HepG2 (cell line): Measurements from ENCODE around the gene PRSS3. TPM values are rescaled to one million over a fixed set of nuclear protein-coding genes. Genes with fewer than 3 reads are reported as not detected.

Experiments used
- DMAP1 ChIP-seq: IDR thresholded peaks from 2 replicates; pipeline ENCODE4 v1.6.1; 2016
- EHMT2 ChIP-seq: fragments of 200-600 bp; sonication (generic); IDR thresholded peaks from 2 replicates; pipeline ENCODE4 v1.7.0; 2017; ENCODE audit warnings: antibody characterized with exemption, low read depth, low read length, borderline replicate concordance
- HNRNPL ChIP-seq: fragments of 200-400 bp; formaldehyde crosslinking; IDR thresholded peaks from 2 replicates; pipeline ENCODE4 v1.6.1; 2017; ENCODE audit warnings: mild to moderate bottlenecking, low read depth, low read length
- KAT7 ChIP-seq: IDR thresholded peaks from 2 replicates; pipeline ENCODE4 v1.6.1; 2018; ENCODE audit warnings: borderline replicate concordance, missing compliant biosample characterization
- KLF9 ChIP-seq: IDR thresholded peaks from 2 replicates; pipeline ENCODE4 v1.6.1; 2016; ENCODE audit warnings: low read depth
- LCORL ChIP-seq, 2 experiments: fragments of 450-650 bp in 1 of 2; sonication (generic) in 1 of 2; formaldehyde crosslinking in 1 of 2; IDR thresholded peaks; 2 replicates each; pipeline versions ENCODE4 v1.5.0 to v1.6.1; 2017 to 2020; ENCODE audit warnings: antibody characterized with exemption in 1 of 2, missing genetic modification reagents in 1 of 2
- NR3C1 ChIP-seq: sonication (generic); formaldehyde crosslinking; IDR thresholded peaks from 2 replicates; pipeline ENCODE4 v1.4.0; 2020; ENCODE audit warnings: missing genetic modification reagents
- SAP130 ChIP-seq: IDR thresholded peaks from 2 replicates; pipeline ENCODE4 v1.6.1; 2016; ENCODE audit warnings: low read depth
- ZNF225 ChIP-seq: sonication (generic); formaldehyde crosslinking; IDR thresholded peaks from 2 replicates; pipeline ENCODE4 v1.4.0; 2020; ENCODE audit warnings: mild to moderate bottlenecking, missing genetic modification reagents
- ZNF629 ChIP-seq: sonication (generic); formaldehyde crosslinking; conservative IDR thresholded peaks from 2 replicates; pipeline ENCODE4 v1.5.0; 2020; ENCODE audit warnings: missing genetic modification reagents
- ZNF709 ChIP-seq: sonication (generic); formaldehyde crosslinking; IDR thresholded peaks from 2 replicates; pipeline ENCODE4 v1.5.0; 2020; ENCODE audit warnings: mild to moderate bottlenecking, missing genetic modification reagents
- ZNF724P ChIP-seq: sonication (generic); formaldehyde crosslinking; IDR thresholded peaks from 2 replicates; pipeline ENCODE4 v1.8.0; 2022; ENCODE audit warnings: missing genetic modification reagents, borderline replicate concordance
- polyA plus RNA-seq, 8 experiments: library from polyadenylated mRNA; depleted of rRNA in 3 of 8; stranded (reverse) in 7 of 8; unstranded in 1 of 8; fragments of >200 nt; fragmentation: Illumina TruSeq in 4 of 8; extraction: Trizol in 4 of 8; gene quantifications; 2 replicates each; pipeline versions ENCODE4 v1.2.1 to v1.2.3, GENCODE V29; 2011 to 2016; ENCODE audit warnings: low read depth in 4 of 8, missing spikeins in 1 of 8, mixed read lengths in 1 of 8; ENCODE audit not compliant: insufficient read depth in 1 of 8
- total RNA-seq, 5 experiments: library from RNA; depleted of rRNA; stranded (reverse); fragments of >200 nt; fragmentation: Illumina TruSeq; extraction: Trizol; gene quantifications; 2 replicates each; pipeline ENCODE4 v1.2.3, GENCODE V29; 2016; ENCODE audit warnings: low read depth in 1 of 5
- TF ChIP-seq, protein P1 (sequence below), 2 experiments: fragments of 450-650 bp in 1 of 2; sonication (generic) in 1 of 2; formaldehyde crosslinking in 1 of 2; IDR thresholded peaks; 2 replicates each; pipeline versions ENCODE4 v1.6.1 to v1.8.0; 2016 to 2022; ENCODE audit warnings: antibody characterized with exemption in 1 of 2, mild to moderate bottlenecking in 1 of 2, missing genetic modification reagents in 1 of 2
- TF ChIP-seq, protein P2 (sequence below): IDR thresholded peaks from 2 replicates; pipeline ENCODE4 v1.6.1; 2018; ENCODE audit warnings: missing genetic modification reagents
- TF ChIP-seq, protein P3 (sequence below): sonication (generic); formaldehyde crosslinking; IDR thresholded peaks from 2 replicates; pipeline ENCODE4 v1.5.0; 2020; ENCODE audit warnings: missing genetic modification reagents, mild to moderate bottlenecking, borderline replicate concordance
- TF ChIP-seq, protein P4 (sequence below): sonication (generic); formaldehyde crosslinking; IDR thresholded peaks from 2 replicates; pipeline ENCODE4 v1.4.0; 2020; ENCODE audit warnings: mild to moderate bottlenecking, missing genetic modification reagents
- TF ChIP-seq, protein P5 (sequence below): sonication (generic); formaldehyde crosslinking; IDR thresholded peaks from 2 replicates; pipeline ENCODE4 v1.4.0; 2020; ENCODE audit warnings: missing genetic modification reagents, mild to moderate bottlenecking, borderline replicate concordance

Gene PRSS3
- total and polyA plus RNA-seq, 2 of the 13 experiments (the other 11 are each of a cell fraction or from before 2014, with no cell fraction given), result not detected

DNA sequence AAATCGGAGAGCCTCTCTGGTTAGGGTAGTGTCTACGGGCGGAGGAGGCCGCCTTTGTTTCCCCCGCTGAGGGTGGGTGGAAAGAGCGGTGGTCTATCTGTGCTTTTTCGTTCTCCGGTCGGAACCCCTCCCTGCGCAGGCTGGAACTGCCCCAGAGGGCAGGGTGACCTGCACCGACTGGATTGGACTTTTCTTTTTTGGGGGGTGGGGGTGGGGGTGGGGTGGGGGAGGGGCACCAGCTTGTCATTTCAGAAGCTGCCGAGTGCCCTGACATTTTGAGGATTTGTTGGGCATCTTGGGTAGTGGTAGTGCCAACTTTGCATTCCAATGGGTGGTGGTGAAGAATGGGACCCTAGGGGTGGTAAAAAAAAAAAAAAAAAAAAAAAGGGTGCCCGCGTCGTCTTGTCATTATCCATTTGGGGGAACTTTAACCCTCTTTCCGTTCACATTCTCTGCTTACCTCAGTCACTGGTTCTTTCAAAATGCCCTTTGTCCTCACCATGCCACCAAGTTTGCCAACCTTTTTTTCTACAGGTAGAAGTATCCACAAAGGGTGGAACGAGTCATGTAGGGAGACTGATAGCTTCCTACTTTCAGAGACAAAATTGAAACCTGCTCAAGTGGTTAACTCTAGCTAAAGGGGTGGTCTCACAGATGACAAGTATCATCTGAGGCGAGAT lies 22.9 kb downstream of the PRSS3 start (continued):
- TF ChIP-seq, protein P1, sequence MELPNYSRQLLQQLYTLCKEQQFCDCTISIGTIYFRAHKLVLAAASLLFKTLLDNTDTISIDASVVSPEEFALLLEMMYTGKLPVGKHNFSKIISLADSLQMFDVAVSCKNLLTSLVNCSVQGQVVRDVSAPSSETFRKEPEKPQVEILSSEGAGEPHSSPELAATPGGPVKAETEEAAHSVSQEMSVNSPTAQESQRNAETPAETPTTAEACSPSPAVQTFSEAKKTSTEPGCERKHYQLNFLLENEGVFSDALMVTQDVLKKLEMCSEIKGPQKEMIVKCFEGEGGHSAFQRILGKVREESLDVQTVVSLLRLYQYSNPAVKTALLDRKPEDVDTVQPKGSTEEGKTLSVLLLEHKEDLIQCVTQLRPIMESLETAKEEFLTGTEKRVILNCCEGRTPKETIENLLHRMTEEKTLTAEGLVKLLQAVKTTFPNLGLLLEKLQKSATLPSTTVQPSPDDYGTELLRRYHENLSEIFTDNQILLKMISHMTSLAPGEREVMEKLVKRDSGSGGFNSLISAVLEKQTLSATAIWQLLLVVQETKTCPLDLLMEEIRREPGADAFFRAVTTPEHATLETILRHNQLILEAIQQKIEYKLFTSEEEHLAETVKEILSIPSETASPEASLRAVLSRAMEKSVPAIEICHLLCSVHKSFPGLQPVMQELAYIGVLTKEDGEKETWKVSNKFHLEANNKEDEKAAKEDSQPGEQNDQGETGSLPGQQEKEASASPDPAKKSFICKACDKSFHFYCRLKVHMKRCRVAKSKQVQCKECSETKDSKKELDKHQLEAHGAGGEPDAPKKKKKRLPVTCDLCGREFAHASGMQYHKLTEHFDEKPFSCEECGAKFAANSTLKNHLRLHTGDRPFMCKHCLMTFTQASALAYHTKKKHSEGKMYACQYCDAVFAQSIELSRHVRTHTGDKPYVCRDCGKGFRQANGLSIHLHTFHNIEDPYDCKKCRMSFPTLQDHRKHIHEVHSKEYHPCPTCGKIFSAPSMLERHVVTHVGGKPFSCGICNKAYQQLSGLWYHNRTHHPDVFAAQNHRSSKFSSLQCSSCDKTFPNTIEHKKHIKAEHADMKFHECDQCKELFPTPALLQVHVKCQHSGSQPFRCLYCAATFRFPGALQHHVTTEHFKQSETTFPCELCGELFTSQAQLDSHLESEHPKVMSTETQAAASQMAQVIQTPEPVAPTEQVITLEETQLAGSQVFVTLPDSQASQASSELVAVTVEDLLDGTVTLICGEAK (IDR thresholded peaks at IDR 0.05), result no peak
- TF ChIP-seq, protein P1 (CRISPR knock-in tag; IDR thresholded peaks at IDR 0.05), result 0 out of 2 replicates have a peak, but pooled peaks have one; percentile 1
- TF ChIP-seq NR3C1 (CRISPR knock-in tag) (no peak), DMAP1 (CRISPR knock-in tag) (0 out of 2 replicates have a peak, but pooled peaks have one; percentile 8), ZNF709 (CRISPR knock-in tag) (0 out of 2 replicates have a peak, but pooled peaks have one; percentile 37), ZNF724P (CRISPR knock-in tag) (no peak), LCORL (IDR thresholded peaks at IDR 0.05) (no peak), LCORL (CRISPR knock-in tag; IDR thresholded peaks at IDR 0.05) (0 out of 2 replicates have a peak, but pooled peaks have one; percentile 20), SAP130 (CRISPR knock-in tag) (0 out of 2 replicates have a peak, but pooled peaks have one; percentile 17), ZNF629 (no peak), KLF9 (CRISPR knock-in tag) (no peak), HNRNPL (peak; percentile 77), KAT7 (CRISPR knock-in tag) (peak; percentile 5; the same call in 1 of the 2 replicates), ZNF225 (no peak), EHMT2 (no peak)
- TF ChIP-seq, protein P2, sequence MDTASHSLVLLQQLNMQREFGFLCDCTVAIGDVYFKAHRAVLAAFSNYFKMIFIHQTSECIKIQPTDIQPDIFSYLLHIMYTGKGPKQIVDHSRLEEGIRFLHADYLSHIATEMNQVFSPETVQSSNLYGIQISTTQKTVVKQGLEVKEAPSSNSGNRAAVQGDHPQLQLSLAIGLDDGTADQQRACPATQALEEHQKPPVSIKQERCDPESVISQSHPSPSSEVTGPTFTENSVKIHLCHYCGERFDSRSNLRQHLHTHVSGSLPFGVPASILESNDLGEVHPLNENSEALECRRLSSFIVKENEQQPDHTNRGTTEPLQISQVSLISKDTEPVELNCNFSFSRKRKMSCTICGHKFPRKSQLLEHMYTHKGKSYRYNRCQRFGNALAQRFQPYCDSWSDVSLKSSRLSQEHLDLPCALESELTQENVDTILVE, result no peak
- TF ChIP-seq, protein P3, sequence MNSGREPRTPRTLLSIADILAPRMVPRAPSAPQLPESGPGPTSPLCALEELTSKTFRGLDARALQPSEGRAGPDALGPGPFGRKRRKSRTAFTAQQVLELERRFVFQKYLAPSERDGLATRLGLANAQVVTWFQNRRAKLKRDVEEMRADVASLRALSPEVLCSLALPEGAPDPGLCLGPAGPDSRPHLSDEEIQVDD (CRISPR knock-in tag), result no peak
- TF ChIP-seq, protein P4, sequence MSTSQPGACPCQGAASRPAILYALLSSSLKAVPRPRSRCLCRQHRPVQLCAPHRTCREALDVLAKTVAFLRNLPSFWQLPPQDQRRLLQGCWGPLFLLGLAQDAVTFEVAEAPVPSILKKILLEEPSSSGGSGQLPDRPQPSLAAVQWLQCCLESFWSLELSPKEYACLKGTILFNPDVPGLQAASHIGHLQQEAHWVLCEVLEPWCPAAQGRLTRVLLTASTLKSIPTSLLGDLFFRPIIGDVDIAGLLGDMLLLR (CRISPR knock-in tag), result no peak
- TF ChIP-seq, protein P5, sequence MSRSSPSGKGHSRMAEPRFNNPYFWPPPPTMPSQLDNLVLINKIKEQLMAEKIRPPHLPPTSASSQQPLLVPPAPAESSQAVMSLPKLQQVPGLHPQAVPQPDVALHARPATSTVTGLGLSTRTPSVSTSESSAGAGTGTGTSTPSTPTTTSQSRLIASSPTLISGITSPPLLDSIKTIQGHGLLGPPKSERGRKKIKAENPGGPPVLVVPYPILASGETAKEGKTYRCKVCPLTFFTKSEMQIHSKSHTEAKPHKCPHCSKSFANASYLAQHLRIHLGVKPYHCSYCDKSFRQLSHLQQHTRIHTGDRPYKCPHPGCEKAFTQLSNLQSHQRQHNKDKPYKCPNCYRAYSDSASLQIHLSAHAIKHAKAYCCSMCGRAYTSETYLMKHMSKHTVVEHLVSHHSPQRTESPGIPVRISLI (CRISPR knock-in tag), result peak; percentile 40; the same call in 1 of the 2 replicates
